Stomach (tissue), 4 donors: ENCODE data around the gene TBX15.

Source experiments
- CTCF ChIP-seq, 7 experiments: fragments of 450-650 bp in 4 of 7; fragments of 200-600 bp in 3 of 7; sonication (generic) in 3 of 7; IDR thresholded peaks; one replicate each; pipeline ENCODE4 v1.5.1; 2016 to 2019; ENCODE audit warnings: antibody characterized with exemption in 7 of 7, control low read depth in 2 of 7, mild to moderate bottlenecking in 1 of 7
- POLR2A ChIP-seq, 4 donors: fragments of 450-650 bp; IDR thresholded peaks; one replicate each; pipeline ENCODE4 v1.6.1; 2016; ENCODE audit warnings: antibody characterized with exemption in 4 of 4, control low read depth in 2 of 4, mild to moderate bottlenecking in 1 of 4, moderate library complexity in 1 of 4
- POLR2AphosphoS5 ChIP-seq, 3 donors: sonication (generic); formaldehyde crosslinking; IDR thresholded peaks; one replicate each; pipeline ENCODE4 v1.6.1; 2016; ENCODE audit warnings: antibody characterized with exemption in 3 of 3

GRCh38 chr1:118902299-118902698 is 85.8 kb downstream of the TBX15 start:
- TF ChIP-seq CTCF (IDR thresholded peaks at IDR 0.05) (no peak), POLR2A (IDR thresholded peaks at IDR 0.05) (no peak), POLR2AphosphoS5 (IDR thresholded peaks at IDR 0.05) (no peak)
